HT-29 (cell line): ENCODE measurements around the gene POLR2M. TPM values are rescaled to one million over a fixed set of nuclear protein-coding genes. Genes with fewer than 3 reads are reported as not detected.

Source experiments
- DNase-seq: peaks from one replicate; pipeline ENCODE4 v3.0.0-alpha.2; 2015; ENCODE audit warnings: low spot score
- total RNA-seq: library from RNA; depleted of rRNA; stranded (reverse); fragments of >200 nt; shearing (Covaris generic); gene quantifications from 2 replicates; pipeline ENCODE4 v1.2.3, GENCODE V29; 2014

Gene POLR2M
- total RNA-seq, 1 experiment from 2014 or later, result 556 TPM

GRCh38 chr15:57691082-57691481, 15.4 kb upstream of the POLR2M start:
- no peak for DNase-seq

DNA sequence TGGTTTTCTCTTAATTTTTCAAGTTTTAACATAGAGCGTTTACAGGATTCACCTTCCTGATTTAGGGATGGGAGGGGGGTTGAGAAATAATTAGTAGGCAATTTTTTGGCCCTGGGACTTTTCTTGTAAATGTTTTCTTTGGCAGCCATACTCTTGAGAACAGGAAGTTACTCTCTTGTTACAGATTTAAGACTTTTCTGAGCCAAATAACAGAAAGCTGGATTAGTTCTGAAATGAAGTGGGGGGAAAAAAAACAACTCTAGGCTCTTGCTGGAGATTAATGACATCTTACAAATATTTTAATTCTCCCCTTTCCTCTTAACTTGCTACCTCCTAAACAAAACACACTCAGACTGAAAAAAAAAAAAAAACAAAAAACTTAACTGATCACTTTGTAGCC, 13.8 kb upstream of the POLR2M start:
- DNase-seq, result no peak

- DNase-seq, result no peak
Observed at GRCh38 chr15:57694279-57694678, 12.2 kb upstream of the POLR2M start.

DNA sequence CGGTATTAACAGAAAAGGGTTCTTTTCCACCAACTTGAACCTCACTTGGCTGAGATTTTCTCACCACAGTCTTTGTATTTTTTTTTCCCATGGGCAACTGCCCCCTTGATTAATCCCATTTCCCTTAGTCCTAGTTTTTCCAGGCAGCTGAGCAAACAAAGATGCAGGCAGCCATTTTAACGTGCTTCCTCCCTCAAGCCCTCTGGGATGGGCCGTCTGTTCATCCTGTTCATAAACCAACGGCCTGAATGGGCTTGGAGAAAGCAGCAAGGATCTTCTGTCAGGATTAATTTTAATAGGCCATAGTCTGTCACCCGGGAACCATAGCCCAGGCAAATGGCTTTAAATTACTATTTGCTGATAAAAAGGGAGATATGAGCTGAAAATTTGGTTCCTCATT, 10.4 kb upstream of the POLR2M start:
- no peak for DNase-seq

GRCh38 chr15:57697588-57697987, 8.9 kb upstream of the POLR2M start:
- DNase-seq, result no peak

- no peak for DNase-seq
Observed at GRCh38 chr15:57698243-57698642, 8.3 kb upstream of the POLR2M start.

GRCh38 chr15:57698991-57699390, 7.5 kb upstream of the POLR2M start:
- no peak for DNase-seq

DNA sequence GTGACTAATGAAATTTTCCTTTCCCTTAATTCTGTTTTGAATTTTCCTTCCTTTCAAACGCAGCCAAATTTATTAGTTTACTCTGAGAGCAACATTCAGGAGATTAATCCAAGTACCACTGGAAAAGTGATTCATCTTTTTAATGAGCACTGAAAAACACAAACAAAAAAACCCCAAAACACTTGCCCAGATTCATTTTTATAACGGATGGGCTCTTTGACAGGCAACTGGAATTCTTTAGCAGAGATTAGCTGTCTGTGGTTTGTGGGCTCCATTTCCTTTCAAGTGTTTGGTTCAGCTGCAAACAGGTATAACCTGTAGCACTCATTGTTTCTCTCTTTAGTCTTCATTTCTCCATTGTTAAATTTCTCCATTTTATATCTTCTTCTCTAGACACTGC, 3.1 kb upstream of the POLR2M start:
- peak; percentile 38 for DNase-seq

DNA sequence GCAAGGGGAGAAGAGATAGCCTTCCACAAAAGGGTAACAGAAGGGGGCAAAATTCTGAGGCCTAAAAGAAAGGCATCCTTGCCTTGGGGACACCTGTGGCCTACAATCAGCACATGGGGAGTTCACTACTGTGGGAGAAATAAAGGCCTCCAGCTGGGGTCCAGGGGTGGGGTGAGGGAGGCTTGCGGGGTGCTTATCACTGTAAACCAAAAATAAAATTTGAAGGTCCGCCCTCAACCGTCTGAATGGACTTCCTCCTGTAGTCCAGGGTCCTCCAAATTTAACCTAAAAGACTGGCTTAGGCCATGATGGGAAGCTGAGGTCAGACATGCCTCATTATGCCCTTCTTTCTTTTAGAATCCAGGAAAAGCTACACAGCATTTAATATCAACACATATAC, 2.1 kb upstream of the POLR2M start:
- no peak for DNase-seq

DNA sequence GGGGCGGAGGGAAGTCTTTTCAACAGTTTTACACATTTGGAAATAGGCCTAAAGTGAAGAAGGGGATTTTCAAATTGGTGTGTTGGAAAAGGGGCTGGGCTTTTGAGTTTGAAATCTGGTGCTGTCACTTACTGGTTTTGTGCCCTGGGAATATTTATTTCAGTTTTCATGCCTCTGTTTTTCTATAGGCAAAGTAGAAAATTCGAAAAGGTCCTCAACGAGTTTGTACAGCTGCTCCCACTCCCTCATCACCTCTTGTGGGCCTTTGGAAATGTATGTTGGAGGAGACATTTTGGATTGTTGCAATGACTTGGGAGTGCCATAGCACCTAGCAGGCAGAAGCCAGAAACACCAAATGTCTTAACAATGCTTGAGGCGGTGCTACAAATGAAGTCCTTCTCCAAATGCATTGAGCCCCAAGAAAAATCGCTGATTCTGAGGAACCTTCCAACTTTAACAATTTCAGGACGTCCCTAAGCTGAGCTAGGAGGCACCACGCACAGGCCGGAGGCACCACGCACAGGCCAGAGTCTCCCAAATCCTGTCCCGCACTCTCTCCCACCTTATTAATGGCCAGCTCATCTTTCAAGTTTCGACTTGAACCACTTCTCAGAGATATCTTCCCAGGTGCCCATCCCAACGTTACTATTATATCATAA, 639 bp upstream of the POLR2M start:
- DNase-seq, result no peak

GRCh38 chr15:57708047-57708446, 1.5 kb downstream of the POLR2M start:
- DNase-seq, result no peak

- DNase-seq, result no peak
Observed at GRCh38 chr15:57718309-57718708, 11.8 kb downstream of the POLR2M start.

DNA sequence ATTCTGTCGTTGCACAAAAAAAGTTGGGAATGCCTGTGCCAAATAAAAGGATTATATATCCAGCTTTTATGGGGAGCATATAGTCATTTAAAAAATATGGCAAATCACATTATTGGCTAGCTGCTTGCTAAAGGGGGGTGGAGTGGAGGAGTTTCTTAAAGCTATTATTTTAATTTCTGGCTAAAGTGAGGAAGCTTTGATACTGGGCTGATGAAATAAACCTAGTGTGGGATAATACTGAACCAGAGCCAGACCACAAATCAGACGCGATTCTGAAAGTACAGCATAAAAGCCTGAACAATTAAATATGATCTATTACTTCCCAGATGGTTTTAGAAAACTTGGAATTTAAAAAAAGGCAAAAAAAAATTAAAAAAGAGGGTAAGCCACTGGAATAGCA, 14.4 kb downstream of the POLR2M start:
- no peak for DNase-seq

GRCh38 chr15:57726411-57726810, 19.9 kb downstream of the POLR2M start:
- no peak for DNase-seq

GRCh38 chr15:57727031-57727430, 20.5 kb downstream of the POLR2M start:
- no peak for DNase-seq

DNA sequence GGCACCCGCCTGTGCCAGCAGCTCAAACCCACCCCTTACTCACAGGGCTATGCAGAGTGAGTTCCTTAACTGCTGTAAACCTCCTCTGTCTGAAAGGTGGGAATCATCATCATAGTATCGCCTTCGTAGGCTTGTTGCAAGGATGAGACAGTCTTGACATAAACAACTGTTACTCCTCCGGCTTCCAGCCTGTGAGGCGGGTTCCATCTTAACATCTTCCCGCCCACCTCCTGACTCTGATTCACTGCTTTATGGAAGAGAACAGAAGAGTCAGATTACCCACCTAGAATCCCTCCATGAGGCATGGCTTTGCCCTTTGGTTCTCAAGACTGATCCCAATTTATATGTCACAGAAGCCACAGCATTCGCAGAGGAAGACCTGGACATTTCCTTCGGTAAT, 21.9 kb downstream of the POLR2M start:
- no peak for DNase-seq

- no peak for DNase-seq
Observed at GRCh38 chr15:57730876-57731275, 24.4 kb downstream of the POLR2M start.

- no peak for DNase-seq
Observed at GRCh38 chr15:57731530-57732103, 25.1 kb downstream of the POLR2M start.

DNA sequence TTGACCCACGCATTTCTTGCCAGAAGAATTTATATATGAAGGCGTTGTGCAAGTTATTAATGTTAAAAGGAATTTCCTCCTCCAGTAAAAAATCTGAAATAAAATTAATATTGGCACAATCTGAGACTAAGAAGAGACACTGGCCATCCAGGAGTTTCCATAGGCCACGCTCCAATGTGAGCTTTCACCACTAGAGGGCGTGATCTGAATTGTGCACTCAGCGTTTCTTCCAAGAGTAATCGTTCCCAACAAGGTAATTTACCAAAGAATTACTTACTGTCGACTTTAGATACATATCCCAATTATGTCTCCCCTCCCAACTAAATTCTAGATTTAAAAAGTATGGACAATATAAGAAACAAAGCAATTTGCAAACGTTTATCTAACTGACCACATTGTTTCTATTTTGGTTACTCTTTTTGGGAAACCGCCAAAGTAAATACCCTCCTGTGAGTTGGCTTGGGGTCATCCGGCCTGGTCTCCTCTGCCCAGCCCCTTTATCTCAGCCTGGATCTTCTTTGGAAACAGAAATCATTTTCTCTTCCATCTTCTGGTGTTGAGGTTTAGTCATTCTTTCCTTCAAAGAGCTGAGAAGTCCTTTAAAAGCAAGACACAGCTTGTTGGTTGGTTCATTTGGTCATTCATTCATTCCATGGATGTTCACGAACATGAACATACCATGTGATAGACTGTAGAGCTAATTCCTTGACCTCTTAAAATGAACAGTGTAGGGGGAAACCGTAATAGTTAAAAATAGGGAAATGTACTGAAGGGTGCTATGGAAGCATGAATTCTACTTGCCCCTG, 26.2 kb downstream of the POLR2M start:
- DNase-seq, result peak; percentile 92

- no peak for DNase-seq
Observed at GRCh38 chr15:57734860-57735259, 28.3 kb downstream of the POLR2M start.

GRCh38 chr15:57735431-57735830, 28.9 kb downstream of the POLR2M start:
- no peak for DNase-seq

DNA sequence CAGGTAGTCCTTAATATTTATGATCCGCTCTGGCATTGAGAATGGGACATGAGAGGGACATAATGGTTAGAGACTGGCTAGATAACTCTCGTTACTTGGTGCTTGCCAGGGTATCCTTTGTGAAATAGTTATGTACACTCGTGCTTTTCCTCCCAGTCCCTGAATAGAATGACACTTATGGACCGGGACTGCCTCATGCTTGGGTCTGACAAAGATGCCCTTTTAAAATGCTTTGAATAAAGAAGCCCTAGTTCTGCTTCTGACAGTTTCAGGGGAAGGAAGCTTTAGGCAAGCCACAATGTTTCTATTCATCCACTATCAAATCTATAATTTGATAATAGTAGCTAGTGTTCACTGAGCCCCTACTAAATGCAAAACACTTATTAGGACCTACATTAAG, 29.4 kb downstream of the POLR2M start:
- no peak for DNase-seq

- DNase-seq, result no peak
Observed at GRCh38 chr15:57736591-57736990, 30.1 kb downstream of the POLR2M start.
